GM19193 (cell line): ENCODE results near the gene SDC3.

Experiments
- POLR2A ChIP-seq: IDR thresholded peaks from 4 replicates; pipeline ENCODE4 v1.6.1; 2011; ENCODE audit not compliant: insufficient read depth, insufficient read length; ENCODE audit errors: extremely low read depth

SDC3 gene

GRCh38 chr1:30857964-30858363 is 50.6 kb downstream of the SDC3 start:
- TF ChIP-seq POLR2A = no peak

- no peak for TF ChIP-seq POLR2A
Observed at GRCh38 chr1:30857062-30857461, 51.5 kb downstream of the SDC3 start.

- no peak for TF ChIP-seq POLR2A
Observed at GRCh38 chr1:30856260-30856790, 52.2 kb downstream of the SDC3 start.

- no peak for TF ChIP-seq POLR2A
Observed at GRCh38 chr1:30855686-30856259, 52.8 kb downstream of the SDC3 start.

- TF ChIP-seq POLR2A = no peak
Observed at GRCh38 chr1:30853350-30853749, 55.2 kb downstream of the SDC3 start.

GRCh38 chr1:30852026-30852425 is 56.5 kb downstream of the SDC3 start:
- no peak for TF ChIP-seq POLR2A

GRCh38 chr1:30851286-30851685 is 57.3 kb downstream of the SDC3 start:
- no peak for TF ChIP-seq POLR2A

- TF ChIP-seq POLR2A = no peak
Observed at GRCh38 chr1:30850607-30851006, 58.0 kb downstream of the SDC3 start.

GRCh38 chr1:30848130-30848529 is 60.4 kb downstream of the SDC3 start:
- no peak for TF ChIP-seq POLR2A

GRCh38 chr1:30847358-30847972 is 61.1 kb downstream of the SDC3 start:
- no peak for TF ChIP-seq POLR2A

- no peak for TF ChIP-seq POLR2A
Observed at GRCh38 chr1:30846587-30846986, 62.0 kb downstream of the SDC3 start.

- TF ChIP-seq POLR2A = no peak
Observed at GRCh38 chr1:30845904-30846290, 62.7 kb downstream of the SDC3 start.

- no peak for TF ChIP-seq POLR2A
Observed at GRCh38 chr1:30845237-30845903, 63.2 kb downstream of the SDC3 start.

- TF ChIP-seq POLR2A = no peak
Observed at GRCh38 chr1:30844631-30845030, 63.9 kb downstream of the SDC3 start.

- TF ChIP-seq POLR2A = no peak
Observed at GRCh38 chr1:30842697-30843354, 65.7 kb downstream of the SDC3 start.
